ENCODE results near the gene NENF. TPM values are rescaled to one million over a fixed set of nuclear protein-coding genes. Genes with fewer than 3 reads are reported as not detected.

The NENF gene
- total and polyA plus RNA-seq, 10 of the 15 experiments (the other 5 are each of a cell fraction or from before 2014, with no cell fraction given), result 5.1 to 83.4 (median 42.7) TPM

Other genes with a start within 250 kb of the NENF start
- 32.1 and 33.7 TPM in 2 replicates for gene PPP2R5A, start 147.5 kb upstream of the NENF start, total RNA-seq (2014; rRNA removed)
- 27.8 and 28.8 TPM in 2 replicates for gene PPP2R5A, start 147.5 kb upstream of the NENF start, total RNA-seq (2014; rRNA removed; fragmentation: Illumina TruSeq; extraction: Trizol)
- 33.2 and 33.8 TPM in 2 replicates for gene PPP2R5A, start 147.5 kb upstream of the NENF start, total RNA-seq (2021)
- 40.6 and 59.7 TPM in 2 replicates for gene PPP2R5A, start 147.5 kb upstream of the NENF start, polyA plus RNA-seq (2011; rRNA removed)
- 35.7 and 47.3 TPM in 2 replicates for gene PPP2R5A, start 147.5 kb upstream of the NENF start, polyA plus RNA-seq (2014; fragmentation: Illumina TruSeq; extraction: Trizol)
- 10 to 100 TPM; 15.4 to 18.2 TPM for gene PPP2R5A, start 147.5 kb upstream of the NENF start, polyA plus RNA-seq (2014; fragmentation: Nextera tagmentation; extraction: Ambion mirVana)
- gene PPP2R5A, start 147.5 kb upstream of the NENF start, polyA plus RNA-seq (2014; rRNA removed), result 21.7 and 25.1 TPM in 2 replicates
- gene PPP2R5A, start 147.5 kb upstream of the NENF start, polyA plus RNA-seq (2016; fragmentation: Nextera tagmentation; extraction: Ambion mirVana), result 10 to 100 TPM; 32.8 to 39.3 TPM
- 20.7 and 22.3 TPM in 2 replicates for gene PACC1, start 18.0 kb upstream of the NENF start, total RNA-seq (2014; rRNA removed)
- gene PACC1, start 18.0 kb upstream of the NENF start, total RNA-seq (2014; rRNA removed; fragmentation: Illumina TruSeq; extraction: Trizol), result 20.7 and 22.1 TPM in 2 replicates
- gene PACC1, start 18.0 kb upstream of the NENF start, total RNA-seq (2021), result 21.0 and 25.9 TPM in 2 replicates
- 25.1 and 29.7 TPM in 2 replicates for gene PACC1, start 18.0 kb upstream of the NENF start, polyA plus RNA-seq (2011; rRNA removed)
- gene PACC1, start 18.0 kb upstream of the NENF start, polyA plus RNA-seq (2014; fragmentation: Illumina TruSeq; extraction: Trizol), result 17.8 and 18.0 TPM in 2 replicates
- gene PACC1, start 18.0 kb upstream of the NENF start, polyA plus RNA-seq (2014; fragmentation: Nextera tagmentation; extraction: Ambion mirVana), result 10 to 100 TPM; 16.1 to 17.2 TPM
- 21.2 and 25.2 TPM in 2 replicates for gene PACC1, start 18.0 kb upstream of the NENF start, polyA plus RNA-seq (2014; rRNA removed)
- gene PACC1, start 18.0 kb upstream of the NENF start, polyA plus RNA-seq (2016; fragmentation: Nextera tagmentation; extraction: Ambion mirVana), result 10 to 100 TPM; 16.7 to 18.0 TPM
- 7.3 and 8.1 TPM in 2 replicates for gene ATF3, start 175.8 kb downstream of the NENF start, total RNA-seq (2014; rRNA removed)
- gene ATF3, start 175.8 kb downstream of the NENF start, total RNA-seq (2014; rRNA removed; fragmentation: Illumina TruSeq; extraction: Trizol), result 9.4 and 11.5 TPM in 2 replicates
- 9.5 and 11.2 TPM in 2 replicates for gene ATF3, start 175.8 kb downstream of the NENF start, total RNA-seq (2021)
- 13.9 and 15.9 TPM in 2 replicates for gene ATF3, start 175.8 kb downstream of the NENF start, polyA plus RNA-seq (2011; rRNA removed)
- gene ATF3, start 175.8 kb downstream of the NENF start, polyA plus RNA-seq (2014; fragmentation: Illumina TruSeq; extraction: Trizol), result 9.5 and 11.5 TPM in 2 replicates
- 1 to 10 TPM; 3.0 to 3.4 TPM for gene ATF3, start 175.8 kb downstream of the NENF start, polyA plus RNA-seq (2014; fragmentation: Nextera tagmentation; extraction: Ambion mirVana)
- gene ATF3, start 175.8 kb downstream of the NENF start, polyA plus RNA-seq (2014; rRNA removed), result 8.5 and 11.4 TPM in 2 replicates
- 1 to 10 TPM; 5.6 to 6.7 TPM for gene ATF3, start 175.8 kb downstream of the NENF start, polyA plus RNA-seq (2016; fragmentation: Nextera tagmentation; extraction: Ambion mirVana)

Data from GM12878 (cell line).